Renal cortical epithelial cell (primary cell): Measurements from ENCODE around the gene INPP4B. TPM values are rescaled to one million over a fixed set of nuclear protein-coding genes. Genes with fewer than 3 reads are reported as not detected.
"Not testable (repeated sequence)": the region's sequence is repeated elsewhere in the genome, so short reads cannot be mapped to it uniquely, and the experiment has no call there.

Experiments used
- DNase-seq: peaks from one replicate; pipeline ENCODE4 v3.0.0-alpha.2; 2011; ENCODE audit warnings: low read depth
- total RNA-seq: library from RNA; depleted of rRNA; stranded (reverse); fragments of >200 nt; gene quantifications from 2 replicates; pipeline ENCODE4 v1.2.3, GENCODE V29; 2014

Gene INPP4B
- total RNA-seq, 1 donor from 2014 or later: 16.6 TPM

DNA sequence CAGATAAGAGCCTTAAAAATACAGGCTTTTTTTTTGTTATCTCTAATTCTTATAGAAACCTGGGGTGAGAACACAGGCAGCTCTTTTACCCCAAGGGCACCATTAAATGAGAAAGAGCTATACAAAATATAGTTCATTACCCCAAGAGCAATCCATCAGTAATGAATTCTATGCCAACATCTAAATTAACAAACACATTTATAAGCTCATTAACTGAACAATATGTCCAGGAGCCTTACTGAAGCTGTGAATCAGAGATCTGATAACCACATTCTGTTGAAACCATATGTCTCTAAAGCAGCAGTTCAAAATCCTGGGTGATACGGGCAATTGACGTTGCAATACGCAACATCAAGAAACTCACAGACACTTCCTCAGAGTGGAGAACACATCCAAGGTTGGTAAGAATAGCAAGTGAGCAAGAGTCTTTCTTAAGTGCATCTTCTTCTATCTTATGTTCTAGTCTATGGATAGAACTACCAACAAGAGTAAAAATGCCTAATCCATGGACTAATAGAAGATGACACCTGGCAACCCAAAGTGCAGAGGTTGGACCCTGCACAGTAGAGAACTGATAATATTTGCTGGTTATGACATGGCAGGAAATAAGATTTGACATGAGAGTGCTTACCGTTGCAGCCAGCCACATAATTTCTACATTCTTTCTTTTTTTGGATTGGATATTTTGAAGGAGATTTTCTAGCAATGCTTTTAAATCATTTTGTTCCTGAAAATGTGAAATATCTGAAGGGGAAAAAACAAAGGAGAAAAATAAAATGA is 760.4 kb downstream of the INPP4B start:
- DNase-seq: no peak

DNA sequence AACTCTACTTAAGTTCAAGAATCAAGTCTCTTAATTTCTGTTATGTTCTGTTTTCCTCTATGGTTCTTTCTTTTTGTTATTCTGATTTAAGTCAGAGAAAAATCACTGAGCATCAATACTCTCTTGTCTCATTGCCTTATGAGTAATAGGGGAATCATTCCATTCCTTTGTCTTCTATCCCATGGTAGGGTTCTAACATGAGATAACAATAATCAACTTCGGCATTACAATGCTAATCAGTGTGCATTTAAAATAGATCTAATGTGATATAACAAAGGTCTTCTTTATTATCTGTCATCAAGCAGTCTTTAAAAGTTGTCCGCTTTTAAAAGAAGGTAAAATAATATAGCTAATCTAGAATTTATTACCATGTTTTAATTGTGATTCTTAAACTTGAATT is 762.8 kb downstream of the INPP4B start:
- no peak for DNase-seq

DNA sequence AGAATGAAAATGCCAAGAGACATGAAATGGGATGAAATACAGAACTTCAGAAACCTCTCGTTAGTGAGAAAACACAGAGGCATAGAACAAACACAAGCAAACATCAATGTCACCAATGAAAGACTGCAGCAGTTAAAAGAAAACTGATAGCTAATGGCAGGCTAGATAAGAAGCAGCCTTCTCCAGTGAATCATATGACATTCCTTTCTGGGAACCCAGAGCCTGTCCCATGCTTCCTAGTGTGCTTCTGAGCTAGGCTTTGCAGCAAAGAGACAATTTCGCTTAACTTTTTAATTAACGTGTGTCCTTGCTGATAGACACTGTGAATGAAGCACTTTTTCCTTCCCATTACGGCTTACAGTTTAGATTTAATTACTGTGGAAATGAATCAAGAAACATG is 765.1 kb downstream of the INPP4B start:
- no peak for DNase-seq

DNA sequence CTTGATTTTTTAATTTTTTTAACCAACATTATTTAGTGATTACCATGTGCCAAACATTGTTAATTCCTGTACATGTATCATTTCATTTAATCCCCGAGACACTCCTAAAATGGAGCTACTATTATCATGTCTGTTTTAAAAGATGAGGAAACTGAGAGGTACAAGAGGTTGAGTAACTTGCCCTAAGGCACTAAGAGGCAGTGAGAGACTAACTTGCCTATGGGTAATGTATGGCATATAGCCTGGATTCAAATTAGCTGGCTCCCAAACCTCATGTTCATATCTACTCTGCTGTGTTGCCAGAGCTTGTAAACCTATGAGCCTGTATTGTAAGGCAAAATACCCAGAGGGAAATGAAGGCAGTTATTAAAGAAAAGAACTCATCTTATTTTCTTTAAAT is 766.1 kb downstream of the INPP4B start:
- DNase-seq: no peak

DNA sequence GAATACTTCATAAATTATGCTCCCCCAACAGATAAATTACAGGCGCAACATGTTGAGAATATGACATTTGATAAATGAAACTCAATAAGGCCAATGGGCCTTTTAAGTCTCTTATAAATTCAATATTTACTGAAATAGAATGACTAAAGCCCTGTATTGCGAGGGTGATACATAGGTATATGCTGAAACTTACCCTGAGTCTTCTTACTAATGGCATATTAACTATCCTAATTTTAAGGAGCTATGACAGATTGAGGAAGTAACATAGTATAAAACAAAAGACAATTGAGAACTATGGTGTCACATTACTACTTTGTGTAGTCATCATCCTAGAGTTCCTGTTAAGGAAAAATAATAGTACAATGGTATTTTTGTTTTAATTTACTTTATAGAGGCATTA is 769.1 kb downstream of the INPP4B start:
- no peak for DNase-seq

DNA sequence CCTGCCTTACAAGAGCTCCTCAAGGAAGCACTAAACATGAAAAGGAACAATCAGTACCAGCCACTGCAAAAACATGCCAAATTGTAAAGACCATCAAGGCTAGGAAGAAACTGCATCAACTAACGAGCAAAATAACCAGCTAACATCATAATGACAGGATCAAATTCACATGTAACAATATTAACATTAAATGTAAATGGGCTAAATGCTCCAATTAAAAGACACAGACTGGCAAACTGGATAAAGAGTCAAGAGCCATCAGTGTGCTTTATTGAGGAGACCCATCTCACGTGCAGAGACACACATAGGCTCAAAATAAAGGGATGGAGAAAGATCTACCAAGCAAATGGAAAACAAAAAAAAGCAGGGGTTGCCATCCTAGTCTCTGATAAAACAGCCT is 777.8 kb downstream of the INPP4B start:
- not testable (repeated sequence) for DNase-seq

DNA sequence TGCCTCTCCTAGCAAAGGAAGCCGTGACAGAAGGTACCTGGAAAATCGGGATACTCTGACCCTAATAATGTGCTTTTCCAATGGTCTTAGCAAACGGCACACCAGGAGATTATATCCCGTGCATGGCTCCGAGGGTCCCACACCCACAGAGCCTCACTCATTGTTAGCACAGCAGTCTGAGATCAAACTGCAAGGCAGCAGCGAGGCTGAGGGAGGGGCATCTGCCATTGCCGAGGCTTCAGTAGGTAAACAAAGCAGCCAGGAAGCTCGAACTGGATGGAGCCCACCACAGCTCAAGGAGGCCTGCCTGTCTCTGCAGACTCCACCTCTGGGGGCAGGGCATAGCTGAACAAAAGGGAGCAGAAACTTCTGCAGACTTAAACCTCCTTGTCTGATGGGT is 779.5 kb downstream of the INPP4B start:
- DNase-seq: not testable (repeated sequence)

DNA sequence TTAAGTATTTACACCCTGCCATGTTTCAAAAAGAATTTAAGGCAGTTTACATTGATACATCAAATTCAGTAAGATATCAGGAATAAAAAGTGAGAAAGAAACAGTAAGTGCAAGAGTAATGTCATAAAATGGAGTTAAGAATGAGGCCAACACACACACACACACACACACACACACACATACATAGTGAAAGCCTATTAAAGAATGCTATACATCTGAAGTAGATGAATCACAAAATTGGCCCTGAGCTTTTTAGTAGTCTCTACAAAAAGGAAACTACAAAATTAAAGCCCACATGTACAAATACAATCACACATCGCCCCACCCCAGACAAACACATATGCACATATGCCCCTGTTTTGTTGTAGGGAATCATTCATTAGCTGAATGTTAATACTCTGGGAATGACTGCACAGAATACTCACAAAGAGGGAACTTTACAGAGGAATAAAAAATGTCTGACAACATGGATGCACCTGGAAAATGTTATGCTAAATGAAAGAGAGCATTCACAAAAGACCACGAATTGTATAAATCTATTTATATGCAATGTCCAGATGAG is 780.9 kb downstream of the INPP4B start:
- no peak for DNase-seq

DNA sequence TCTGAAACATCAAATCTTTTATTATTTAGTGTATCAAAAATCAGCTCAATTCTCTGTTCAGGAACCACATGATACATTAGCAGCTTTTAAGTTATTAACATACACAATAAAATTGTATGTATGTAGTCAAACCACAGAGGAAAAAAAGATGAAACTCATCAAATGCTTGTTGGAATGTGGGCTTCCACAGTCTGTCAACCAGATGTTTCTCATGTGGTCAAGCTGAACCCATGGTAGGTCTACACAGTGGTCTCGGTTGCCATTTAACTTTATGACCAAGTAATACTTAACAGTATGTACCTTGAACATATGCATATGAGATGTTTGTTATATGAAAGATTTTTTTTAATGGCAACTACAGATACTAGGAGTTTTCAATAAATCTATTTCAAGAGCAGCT is 781.9 kb downstream of the INPP4B start:
- DNase-seq: no peak

DNA sequence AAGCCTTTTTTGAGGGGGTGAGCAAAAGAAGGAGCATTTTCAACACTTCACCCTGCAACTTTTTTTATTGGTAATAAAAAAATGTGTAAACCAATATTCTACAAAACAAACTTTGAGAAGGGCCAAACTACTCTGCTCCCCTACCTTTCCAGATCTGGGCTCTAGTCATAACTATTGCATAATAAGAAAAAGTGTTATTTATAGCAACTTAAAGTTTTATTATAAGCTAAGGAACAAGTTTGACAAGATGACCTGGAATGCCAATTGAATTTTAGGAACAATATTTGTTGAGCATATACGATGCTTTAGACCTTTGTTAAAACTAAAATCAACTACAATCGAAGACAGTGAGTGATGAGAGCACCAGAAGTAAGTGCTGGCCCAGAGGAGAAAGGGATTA is 800.1 kb downstream of the INPP4B start:
- DNase-seq: no peak

DNA sequence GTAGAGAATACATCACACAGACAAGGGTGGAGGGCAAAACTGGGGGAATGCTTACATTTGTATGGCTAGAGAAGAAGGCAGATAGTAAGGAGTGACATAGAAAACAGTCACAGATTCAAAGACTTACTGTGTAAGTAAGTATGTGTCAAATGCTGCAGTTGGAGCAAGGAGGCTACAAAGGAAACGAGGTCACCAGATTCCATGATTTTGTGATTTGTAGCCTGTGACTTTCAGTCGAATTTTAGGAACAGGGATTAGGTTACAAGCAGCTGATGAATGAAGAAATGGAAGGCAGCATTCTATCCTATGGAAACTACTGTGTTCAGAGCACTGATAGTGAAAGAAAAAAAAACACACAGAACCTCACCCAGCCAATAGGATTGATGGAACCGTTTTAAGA is 801.8 kb downstream of the INPP4B start:
- no peak for DNase-seq

DNA sequence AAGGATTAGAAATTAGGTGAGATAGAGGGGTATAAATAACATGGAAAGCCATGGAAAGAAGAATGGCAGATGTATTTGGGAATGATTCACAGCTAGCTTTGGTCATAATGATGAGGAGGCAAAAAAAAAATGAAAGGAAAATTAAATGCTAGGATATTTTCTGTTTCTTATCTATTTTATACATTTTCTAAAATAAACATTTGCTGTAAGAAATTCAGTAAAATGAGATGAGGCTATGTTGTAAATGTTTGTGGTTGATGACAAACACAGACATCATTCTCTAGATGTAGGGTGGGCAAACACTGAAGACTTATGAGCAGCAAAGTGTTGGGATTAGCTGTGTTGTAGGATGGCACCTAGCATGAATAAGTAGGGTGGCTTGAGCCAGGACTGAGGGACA is 802.6 kb downstream of the INPP4B start:
- DNase-seq: peak; percentile 14

DNA sequence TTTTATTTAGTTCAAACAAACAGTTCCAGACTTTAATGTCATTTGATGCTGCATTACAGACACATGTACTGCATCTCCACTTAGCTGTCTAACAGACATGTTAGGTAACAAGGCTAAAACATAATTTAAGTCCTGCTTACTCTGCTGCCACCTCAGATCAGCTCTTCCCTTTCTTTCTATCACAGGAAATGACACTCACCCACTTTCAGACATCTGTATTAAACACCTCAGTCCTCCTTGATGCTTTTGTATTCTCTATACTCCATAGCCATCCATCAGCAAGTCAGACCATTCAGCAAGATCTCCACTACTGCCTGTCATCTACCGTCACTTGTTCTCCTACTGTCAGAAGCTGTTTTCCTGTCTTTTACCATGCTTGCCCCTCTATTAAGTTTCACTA is 804.3 kb downstream of the INPP4B start:
- DNase-seq: no peak

DNA sequence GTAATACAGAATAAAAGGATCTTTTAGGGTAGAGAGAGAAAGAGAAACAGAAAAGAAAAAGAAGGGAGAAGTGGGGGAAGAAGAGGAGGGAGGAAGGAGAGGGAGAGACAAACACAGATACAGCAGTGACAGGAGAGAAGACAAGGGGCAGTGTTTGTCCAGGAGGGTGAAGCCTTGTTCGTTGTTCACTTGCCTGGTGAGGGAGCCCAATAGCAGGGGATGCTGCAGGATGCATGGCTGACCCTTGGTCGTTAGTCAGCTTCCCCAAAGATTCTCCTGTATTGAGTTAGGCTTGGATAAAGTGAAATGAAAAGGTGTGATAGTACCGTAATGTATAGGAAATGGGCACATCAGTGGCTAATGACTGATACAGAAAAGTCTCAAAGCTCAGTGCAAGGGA is 806.1 kb downstream of the INPP4B start:
- no peak for DNase-seq

DNA sequence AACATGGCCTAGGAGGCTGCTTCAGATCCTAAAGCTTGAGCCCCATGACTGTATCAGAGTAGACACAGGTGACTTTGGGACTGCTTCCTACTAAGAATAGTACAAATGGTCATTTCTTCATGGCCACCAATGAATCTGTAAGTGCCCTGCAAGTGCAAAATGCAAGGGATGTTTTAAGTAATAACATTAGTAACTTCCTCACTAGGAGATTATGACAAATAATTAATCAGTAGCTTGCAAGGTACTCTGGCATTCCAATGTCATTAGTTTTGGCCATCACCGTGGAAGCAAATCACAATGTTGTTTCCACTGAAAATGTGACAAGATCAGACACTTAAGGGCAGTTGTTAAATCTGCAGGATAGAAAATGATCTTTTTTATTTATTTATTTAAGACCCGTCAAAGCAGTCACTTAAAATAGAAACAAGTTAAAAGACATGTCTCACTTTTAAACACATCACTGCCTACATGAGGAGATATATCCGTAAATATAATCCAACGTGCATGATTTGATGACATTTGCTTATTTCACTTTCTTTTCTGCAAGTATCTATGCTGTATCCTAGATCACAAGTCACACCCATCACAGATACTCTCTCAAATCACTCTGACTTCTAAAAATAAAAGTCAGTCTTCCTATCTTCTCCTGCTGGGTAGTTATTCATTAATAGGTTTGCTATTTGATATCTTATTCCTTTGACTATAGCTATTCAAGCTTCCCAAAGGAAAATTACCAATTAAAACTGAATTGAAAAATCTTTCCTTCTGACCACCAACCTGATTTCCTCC is 809.1 kb downstream of the INPP4B start:
- DNase-seq: peak; percentile 90

DNA sequence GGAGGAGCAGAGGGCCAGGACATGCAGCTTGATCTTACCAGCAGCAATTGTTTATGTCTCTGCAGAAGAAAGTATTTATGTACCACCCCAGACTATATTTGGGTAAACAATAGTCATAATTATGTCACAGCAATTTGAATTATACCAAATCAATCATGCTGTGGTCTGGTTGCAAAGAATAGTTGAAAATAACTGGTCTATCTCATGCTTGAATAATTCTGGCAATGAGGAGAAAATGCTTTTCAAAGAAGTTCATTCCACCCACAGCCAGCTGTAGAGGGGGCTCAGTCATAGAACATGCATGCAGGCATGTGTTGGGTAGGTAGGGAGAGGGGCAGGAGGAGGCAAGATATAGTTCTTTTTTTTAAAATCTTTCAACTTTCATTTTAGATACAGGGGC is 810.5 kb downstream of the INPP4B start:
- peak; percentile 19 for DNase-seq

DNA sequence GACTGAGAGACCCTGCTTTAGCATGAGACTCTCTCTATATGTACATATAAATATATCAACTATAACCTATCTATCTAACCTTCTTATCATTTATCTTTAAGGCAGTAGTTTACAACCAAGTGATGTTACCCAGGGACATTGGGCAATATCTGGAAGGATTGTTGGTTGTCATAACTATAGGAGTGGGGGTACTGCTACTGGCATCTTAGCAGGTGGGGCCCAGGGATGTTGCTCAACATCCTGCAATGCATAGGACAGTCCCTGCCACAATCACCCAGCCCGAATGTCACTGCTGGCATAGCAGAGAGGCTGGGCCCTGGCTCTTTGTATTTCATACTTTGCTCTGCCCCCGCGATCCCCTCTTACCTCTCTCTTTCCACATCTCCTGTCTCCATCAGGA is 812.0 kb downstream of the INPP4B start:
- DNase-seq: no peak

DNA sequence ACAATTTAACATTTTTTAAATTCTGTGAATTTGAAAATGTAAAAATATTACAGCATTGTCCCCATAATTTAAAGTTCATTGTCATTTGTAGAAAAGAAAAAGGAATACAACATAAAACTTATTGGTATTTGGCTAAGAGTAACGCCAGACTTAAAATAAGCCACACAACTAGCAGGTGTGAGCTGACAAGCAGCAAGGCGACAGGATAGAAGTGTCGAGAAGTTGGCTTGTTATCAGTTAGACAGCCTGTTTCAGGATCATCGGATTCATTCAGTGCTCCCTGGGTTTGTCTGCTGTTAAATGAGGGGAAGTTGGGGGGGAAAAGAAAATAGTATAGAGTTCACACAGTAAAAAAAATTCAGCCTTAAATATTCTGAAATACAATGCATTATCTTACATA is 816.1 kb downstream of the INPP4B start:
- DNase-seq: no peak

DNA sequence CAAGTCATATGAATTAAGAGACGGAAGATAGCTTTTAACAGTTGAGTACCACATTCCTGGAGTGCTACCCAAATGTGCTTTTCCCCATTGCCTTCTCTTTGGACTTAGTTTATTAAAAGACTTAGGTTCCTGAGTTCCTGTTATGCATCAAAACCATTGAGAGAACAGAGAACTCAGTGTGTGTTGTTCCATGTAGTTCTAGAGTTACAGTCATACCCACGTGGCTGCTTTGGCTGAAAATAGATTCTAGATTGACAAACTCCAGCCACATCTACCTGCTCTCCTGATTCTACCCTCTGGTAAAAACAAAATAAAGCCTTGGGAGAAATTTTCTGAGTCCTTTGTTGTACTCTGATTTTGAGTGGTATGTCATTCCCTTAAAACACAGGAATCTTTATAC is 824.3 kb downstream of the INPP4B start:
- DNase-seq: peak; percentile 48

DNA sequence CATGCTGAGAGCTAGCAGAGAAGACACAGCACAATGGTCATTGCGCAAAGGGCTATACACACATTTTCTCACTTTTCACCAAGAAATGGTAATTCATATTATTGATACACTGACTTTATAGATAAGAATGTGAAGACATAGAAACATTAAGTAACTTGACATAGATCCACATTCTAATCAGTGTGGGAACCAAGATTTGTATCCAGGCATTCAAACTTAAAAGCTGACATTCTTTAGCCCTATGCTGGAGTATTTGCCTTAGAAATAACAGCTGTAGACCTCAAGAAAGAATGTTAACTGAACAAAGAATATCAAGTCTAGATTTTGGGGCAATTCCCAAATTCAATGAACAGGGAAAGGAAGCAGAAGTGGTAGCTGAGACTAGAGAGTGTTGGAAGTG is 824.9 kb downstream of the INPP4B start:
- DNase-seq: no peak

DNA sequence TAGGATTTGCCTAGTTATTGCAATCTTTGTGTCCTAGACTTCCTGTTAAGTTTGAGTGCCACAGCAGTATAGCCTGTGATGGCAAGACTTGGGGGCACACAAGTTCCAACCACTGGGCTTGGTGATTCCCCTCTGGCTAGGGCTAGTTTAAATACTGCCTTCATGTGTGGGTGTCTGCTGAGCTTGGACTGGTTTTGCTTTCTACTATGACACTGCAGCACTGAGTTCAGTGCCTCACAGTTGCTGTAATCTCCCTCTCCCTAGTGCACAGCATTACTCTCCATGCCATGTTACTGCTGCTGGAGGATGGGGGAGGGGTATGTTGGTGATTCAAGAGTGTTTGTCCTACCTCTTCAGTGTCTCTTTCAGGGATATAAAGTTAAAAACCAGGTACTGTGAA is 830.1 kb downstream of the INPP4B start:
- DNase-seq: no peak

DNA sequence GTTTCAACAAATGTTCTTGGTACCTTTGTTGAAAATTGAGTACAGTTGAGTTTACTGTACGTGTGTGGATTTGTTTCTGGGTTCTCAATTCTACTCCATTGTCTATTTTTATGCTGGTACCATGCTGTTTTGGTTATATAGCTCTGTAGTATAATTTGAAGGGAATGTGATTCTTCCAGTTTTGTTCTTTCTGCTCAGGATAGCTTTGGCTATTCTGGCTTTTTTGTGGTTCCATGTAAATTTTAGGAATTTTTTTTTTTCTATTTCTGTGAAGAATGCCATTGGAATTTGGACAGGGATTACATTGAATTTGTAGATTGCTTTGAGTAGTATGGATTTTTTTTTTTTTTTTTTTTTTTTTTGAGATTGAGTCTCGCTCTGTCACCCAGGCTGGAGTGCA is 836.4 kb downstream of the INPP4B start:
- no peak for DNase-seq

DNA sequence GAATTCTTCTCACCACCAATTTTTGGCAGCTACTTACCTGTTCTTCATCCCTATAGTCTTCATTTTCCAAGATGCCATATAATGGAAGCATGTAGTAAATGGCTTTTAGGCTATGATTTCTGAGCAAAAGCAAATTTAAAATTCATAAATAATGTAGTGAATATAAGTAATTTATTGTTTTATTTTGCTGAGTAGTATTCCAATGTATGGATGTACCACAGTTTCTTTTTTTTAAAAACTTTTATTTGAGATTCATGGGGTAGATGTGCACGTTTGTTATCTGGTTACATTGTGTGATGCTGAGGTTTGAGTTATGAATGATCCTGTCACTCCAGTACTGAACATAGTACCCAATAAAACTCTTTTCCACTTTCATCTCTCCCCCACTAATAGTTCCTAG is 840.6 kb downstream of the INPP4B start:
- DNase-seq: no peak
